HG03108 (cell line): ENCODE measurements around the gene SEPTIN8.

ENCODE experiments used
- ATAC-seq: cut with Tn5 transposase; IDR thresholded peaks from one replicate; pipeline ENCODE4 v1.9.1; 2021; ENCODE audit warnings: moderate library complexity; ENCODE audit not compliant: unreplicated experiment

The SEPTIN8 gene

DNA sequence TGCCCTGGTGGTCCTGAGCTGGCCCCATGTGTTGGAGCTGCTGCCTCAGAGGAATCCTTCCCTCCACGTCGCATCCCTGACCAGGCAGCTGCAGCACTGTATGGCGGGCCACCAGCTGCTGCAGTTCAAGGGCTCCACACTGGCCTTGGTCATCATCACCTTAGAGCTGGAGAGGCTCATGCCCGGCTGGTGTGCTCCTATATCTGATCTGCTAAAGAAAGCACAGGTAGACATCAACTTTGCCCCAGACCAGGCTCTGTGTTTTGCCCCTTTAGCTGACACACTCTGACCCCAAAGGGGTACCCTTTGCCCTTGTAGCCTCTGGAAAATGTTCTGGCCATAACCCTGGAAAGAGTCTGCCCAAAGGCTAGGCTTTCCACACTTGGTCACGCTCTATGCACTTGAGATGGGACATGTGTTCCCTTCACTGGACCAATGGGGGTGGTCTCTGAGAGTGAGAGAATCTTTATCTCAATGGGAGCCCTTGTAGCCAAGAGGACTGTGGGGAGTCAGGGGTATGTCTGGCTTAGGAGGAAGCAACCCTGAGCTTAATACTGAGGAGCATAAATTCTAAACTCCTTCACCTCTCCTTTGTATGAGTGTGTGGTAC, 25.0 kb downstream of the SEPTIN8 start:
- ATAC-seq = no peak

DNA sequence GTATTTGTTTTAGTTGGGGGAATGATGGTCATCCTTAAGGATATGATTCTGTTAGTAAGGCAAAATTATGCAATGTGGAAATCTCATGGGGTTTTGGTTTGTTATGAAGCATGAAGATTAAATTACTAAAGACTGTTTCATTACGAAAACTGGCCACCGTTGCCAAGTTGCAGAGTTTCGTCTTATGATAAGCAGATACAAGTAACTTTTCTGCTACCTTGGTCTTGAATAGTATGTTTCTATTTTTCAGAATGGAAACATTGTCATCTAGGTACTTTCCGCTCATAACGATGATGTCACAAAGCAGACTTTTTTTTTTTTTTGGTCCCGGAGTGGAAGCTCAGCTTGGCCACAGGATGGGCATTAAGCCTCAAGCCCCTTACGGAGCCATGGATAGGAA, 25.6 kb downstream of the SEPTIN8 start:
- ATAC-seq = peak; percentile 21

- ATAC-seq = peak; percentile 60
Observed at GRCh38 chr5:132750471-132751230, 26.4 kb downstream of the SEPTIN8 start.

GRCh38 chr5:132749506-132749905, 27.5 kb downstream of the SEPTIN8 start:
- ATAC-seq = no peak

DNA sequence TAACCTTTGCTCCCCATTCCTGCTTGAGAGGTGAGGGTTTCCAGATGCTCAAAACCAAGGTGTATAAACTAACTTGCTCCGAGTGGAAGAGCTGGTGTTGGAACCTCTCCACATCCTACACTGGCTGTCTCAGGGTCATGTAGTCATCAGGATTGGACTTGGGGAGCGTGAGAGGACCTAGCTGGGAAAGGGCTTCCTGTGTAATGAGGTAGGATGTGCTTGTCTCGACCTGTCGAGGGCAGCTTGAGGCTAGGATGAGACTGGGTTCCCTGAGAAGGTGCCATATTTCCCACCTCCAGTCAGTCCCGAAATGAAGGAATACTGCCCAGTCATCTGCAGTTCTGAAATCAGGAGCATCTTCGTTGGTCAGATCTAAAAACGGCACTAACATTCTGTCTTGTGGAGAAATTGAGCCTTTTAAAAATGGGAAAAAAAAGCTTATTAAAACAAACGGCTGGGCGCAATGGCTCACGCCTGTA, 28.5 kb downstream of the SEPTIN8 start:
- ATAC-seq = no peak

DNA sequence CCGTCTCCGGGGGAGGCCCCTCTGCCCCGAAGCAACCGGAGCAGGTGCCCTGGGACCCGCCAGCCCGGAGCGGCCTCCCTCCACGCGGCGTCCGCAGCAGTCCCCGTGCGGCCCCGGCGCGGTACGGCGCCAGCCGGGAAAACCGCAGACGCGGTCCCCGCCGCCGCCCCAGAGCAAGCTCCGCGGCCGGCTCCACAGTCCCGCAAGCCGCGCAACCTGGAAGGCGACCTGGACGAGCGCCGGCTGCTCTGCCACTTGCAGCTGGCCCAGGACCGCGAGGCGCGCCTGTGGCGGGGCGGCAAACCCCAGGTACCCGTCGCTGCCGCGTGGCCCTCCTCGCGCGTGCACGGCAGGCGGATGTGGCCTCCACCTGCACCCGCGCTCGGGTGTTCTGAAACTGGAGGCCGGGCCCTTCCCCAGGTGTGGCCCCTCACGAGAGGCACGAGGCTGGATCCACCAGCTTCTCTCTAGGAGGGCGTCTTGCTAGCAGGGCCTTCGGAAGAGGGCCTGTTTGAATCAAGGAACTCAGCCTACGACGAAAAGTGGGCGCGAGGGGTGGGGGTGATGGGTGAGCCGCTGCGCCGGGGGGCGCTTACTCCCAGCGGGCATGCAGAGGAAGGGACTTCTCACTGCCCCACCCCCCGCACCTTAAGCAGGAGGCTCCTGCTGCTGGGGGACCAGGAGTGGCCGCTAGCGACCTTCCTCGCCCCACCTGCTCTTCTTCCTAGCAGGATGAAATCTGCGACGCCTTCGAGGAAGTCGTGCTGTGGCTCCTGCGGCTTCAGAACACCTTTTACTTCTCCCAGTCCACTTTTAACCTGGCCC, 29.2 kb downstream of the SEPTIN8 start:
- no peak for ATAC-seq

DNA sequence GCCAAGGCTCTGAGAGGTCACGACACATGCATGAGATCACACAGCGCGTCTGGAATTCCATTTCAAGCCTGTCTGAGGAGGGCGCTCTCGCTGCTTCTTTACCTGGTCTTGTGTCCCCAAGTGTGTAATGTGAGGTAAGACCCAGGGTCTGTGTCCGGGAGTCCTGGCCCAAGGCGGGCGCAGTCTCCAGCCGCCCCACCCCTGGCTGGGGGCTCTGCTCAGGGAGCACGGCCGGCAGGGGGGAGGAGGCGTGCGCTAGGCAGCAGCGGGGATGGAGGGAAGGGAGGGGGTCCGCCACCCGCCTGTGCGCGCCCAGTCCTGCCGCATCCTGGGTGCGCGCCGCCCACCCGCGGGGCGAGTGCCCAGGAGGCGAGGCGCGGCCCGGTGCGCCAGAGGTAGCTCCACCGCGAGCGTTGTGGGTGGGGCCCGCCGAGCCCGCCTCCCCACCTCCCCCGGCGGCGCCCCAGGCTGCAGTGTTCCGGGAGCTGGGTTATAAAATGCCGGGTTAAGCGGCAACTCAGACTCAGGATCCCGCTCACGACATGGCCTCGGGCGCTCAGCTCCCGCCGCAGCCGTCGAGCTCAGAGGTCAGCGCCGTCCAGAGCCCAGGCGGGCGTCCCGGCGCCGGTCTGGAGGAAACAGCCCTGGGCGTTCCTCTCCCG, 30.0 kb downstream of the SEPTIN8 start, which contains the start of gene CCNI2:
Gene CCNI2, plus strand, starts transcription at position 473 of the 662 bp plus-strand sequence. Its CDS starts 70 bp downstream, at position 543.
- no peak for ATAC-seq

DNA sequence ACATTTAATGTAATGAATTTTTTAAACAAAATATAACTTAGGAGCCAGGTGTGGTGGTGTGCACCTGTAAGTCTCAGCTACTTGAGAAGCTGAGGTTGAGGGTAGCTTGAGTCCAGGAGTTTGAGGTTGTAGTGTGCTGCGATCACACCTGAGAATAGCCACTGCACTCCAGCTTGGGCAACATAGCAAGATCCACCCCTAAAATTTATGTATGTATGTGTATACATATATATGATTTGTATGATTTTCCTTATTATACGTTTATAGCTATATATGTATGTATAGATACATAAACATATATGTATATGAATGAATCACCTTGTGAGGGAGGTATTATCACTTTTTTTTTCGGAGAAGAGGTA, 30.5 kb downstream of the SEPTIN8 start:
- no peak for ATAC-seq

GRCh38 chr5:132744659-132745058, 32.4 kb downstream of the SEPTIN8 start:
- ATAC-seq = no peak

- ATAC-seq = no peak
Observed at GRCh38 chr5:132742626-132743025, 34.4 kb downstream of the SEPTIN8 start.

DNA sequence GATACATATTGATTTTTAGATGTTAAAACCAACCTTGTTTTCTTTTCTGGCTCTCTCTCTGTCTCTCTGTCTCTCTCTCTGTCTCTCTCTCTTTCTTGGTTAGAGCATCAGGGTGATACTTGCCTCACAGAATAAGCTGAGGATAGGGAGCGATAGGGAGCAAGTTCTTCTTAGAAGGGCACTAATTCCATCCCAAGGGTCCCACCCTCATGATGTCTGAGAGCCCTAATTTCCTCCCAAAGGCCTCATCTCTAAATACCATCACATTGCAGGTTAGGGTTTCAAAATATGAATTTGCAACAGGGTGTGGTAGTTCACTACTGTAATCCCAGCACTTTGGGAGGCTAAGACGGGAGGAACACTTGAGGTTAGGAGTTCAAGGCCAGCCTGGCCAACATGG, 34.9 kb downstream of the SEPTIN8 start:
- ATAC-seq = no peak

DNA sequence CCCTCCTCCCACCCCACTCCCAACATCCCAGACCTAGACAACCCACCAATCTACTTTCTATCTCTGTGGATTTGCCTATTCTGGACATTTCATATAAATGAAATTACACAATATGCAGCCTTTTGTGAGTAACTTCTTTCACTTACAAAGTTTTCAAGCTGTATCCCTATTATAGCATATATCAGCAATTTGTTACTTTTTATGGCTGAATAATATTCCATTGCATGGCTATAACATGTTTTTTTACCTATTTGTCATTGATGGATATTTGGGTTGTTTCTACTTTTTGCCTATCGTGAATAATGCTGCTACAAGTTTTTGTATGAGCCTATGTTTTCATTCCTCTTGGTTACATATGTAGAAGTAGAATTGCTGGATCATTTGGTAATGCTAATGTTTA, 37.8 kb downstream of the SEPTIN8 start:
- ATAC-seq = no peak

DNA sequence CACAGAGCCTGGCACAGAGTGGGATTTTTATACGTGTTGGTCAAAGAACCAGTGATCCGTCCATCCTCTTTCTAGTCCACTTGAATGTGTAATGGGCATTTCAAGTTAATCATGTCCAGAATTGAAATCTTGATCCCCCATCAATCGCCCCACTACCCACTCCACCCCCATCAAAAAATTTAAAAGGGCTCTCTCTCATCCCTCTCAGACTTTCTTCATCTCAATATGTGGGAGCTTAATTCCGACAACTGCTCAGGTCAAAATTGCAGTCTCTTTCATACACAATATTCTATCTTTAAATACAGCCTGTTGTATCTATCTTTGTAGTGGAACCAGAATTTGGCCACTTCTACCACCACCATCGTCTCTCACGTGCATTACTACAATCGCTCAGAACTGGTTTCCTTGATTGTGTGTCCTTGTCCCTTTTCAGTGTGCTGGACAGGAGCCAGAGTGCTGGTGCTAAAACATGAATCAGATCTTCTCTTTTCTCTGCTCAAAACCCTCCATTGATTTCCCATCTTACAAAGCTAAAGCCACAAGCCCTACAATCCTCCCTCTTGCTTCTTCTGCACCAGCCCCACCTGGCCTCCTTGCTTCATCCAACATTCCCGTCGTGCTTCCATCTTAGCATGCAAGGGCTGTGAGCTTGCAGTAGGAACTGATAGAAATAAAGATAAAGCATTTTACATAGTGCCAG, 38.9 kb downstream of the SEPTIN8 start:
- no peak for ATAC-seq

DNA sequence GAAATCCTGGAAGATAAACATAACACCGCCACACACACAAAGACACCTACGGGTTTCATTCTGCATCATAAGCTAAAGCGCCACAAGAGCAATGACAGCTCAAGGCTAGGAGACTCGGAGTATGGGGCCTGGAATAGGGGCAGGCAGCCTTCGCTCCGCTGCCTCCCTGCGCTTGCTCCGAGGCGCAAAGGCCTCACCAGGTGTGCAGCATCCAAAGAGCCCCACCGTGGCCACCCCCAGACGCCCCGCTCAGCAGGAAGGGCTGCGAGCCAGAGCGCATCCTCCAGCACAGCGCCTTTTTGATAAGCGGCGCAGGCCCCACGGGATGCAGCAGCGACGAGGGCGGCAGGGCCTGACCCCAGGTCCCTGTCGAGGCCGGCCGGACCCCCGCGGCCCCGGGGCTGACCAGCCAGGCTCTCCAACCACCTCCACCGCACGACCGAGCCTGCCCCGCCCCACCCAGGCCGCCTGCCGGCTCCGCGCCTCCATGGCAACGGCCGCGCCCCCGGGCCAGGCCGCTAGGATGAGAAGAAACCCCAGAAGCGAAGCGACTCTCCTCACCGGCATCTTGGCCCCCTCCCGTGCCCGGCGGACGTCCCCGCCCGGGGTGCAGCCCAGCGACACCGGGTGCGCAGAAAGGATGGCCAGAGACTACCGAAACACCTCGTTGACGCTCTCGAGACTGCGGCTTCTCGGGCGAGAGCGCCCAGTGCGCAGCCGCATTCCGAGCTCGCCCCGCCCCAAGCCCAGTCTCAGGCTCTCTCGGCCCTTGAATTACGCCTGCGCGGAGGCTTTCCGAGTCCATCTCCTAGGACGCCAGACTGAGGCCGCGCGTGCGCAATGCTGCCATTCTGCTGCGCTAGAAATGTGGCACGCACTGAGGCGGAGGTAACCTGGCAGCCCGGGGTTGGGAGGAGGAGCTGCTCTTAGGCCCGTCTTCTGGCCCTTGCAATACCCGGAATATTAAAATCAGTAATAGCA, 39.9 kb downstream of the SEPTIN8 start, which contains the start of gene KIF3A:
Gene KIF3A, minus strand, starts transcription at position 694 of the 981 bp plus-strand sequence. Its CDS starts 127 bp downstream, at position 567.
- peak; percentile 87 for ATAC-seq

- ATAC-seq = no peak
Observed at GRCh38 chr5:132734687-132735086, 42.4 kb downstream of the SEPTIN8 start.

GRCh38 chr5:132733499-132734148, 43.4 kb downstream of the SEPTIN8 start:
- ATAC-seq = no peak

DNA sequence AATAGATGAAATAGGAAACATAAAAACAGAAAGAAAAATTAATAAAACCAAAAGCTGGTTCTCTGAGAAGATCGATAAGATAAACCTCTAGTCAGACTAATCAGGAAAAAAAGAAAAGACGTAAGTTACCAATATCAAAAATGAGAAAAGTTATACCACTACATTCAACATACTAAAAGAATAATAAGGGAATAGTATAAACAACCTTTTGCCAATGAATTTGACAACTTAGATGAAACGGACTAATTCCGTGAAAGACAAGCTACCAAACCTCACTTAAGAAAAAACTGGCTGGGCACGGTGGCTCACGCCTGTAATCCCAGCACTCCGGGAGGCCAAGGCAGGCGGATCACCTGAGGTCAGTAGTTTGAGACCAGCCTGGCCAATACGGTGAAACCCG, 47.1 kb downstream of the SEPTIN8 start:
- ATAC-seq = no peak

DNA sequence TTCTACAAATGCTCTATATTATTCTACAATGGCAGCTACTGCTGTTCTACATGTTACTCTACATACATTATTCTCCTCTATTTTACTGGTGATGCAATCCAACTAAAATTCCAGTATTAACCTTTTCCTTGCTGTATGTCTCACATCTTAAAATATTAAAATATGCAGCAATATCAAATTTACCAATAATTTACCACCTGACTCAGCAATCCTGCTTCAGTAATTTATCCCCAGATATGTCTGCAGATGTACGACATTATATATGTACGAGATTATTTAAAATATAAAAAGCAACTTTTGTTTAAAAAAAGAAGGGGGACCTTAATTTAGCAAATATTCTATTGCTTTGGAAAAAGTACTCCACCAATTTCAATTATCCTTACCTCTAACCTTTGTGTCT, 51.3 kb downstream of the SEPTIN8 start:
- ATAC-seq = no peak
